Measurements from ENCODE around the gene OR10A2.

OR10A2 gene

GRCh38 chr11:6911378-6911777, 48.5 kb downstream of the OR10A2 start:
- Histone ChIP-seq H2BK120ac (ENCODE audit: insufficient read depth, low read length, poor library complexity) (no peak overlapping the region), H3K18ac (ENCODE audit: low read length) (no peak overlapping the region), H3K36me3 (ENCODE audit: control insufficient read depth in 1 of 2, insufficient read depth in 2 of 2, low read length in 2 of 2) (no peaks in the 10 kb centered on the region), H4K91ac (ENCODE audit: low read depth, low read length) (no peak overlapping the region), H2AK5ac (ENCODE audit: low read length) (no peak overlapping the region), H4K8ac (ENCODE audit: low read depth, low read length) (no peak overlapping the region), H3K27ac (ENCODE audit: low read depth, low read length) (no peak overlapping the region), H3K14ac (ENCODE audit: low read length) (no peak overlapping the region), H2AFZ (ENCODE audit: insufficient read depth, low read length, poor library complexity) (no peak overlapping the region), H3K4me1 (ENCODE audit: control insufficient read depth in 1 of 2, insufficient read depth in 2 of 2, low read length in 2 of 2) (no peaks in the 10 kb centered on the region), H3K23ac (ENCODE audit: low read length) (peak overlapping the region; percentile 67), H3K4me3 (ENCODE audit: low read depth, low read length) (no peak overlapping the region), H3K27me3 (ENCODE audit: insufficient read depth, low read length) (no peaks in the 10 kb centered on the region), H3K79me1 (ENCODE audit: low read length) (no peaks in the 10 kb centered on the region), H2BK5ac (ENCODE audit: low read depth, low read length, poor library complexity) (no peak overlapping the region), H4K12ac (ENCODE audit: low read depth, low read length) (no peak overlapping the region), H3K79me2 (ENCODE audit: control insufficient read depth, insufficient read depth, low read length, poor library complexity) (no peaks in the 10 kb centered on the region), H3K9ac (ENCODE audit: low read length) (no peak overlapping the region), H3K4me2 (ENCODE audit: low read length) (no peak overlapping the region), H2BK12ac (ENCODE audit: low read length) (no peak overlapping the region), H3K9me3 (ENCODE audit: insufficient read depth, low read depth, low read length) (no peaks in the 10 kb centered on the region), H3K4ac (ENCODE audit: low read depth, low read length) (no peak overlapping the region)
- WGBS (ENCODE audit: extremely low coverage, insufficient coverage, insufficient read length) = no CpG with 5 or more reads among the region's 3 CpGs
- no peak for DNase-seq

DNA sequence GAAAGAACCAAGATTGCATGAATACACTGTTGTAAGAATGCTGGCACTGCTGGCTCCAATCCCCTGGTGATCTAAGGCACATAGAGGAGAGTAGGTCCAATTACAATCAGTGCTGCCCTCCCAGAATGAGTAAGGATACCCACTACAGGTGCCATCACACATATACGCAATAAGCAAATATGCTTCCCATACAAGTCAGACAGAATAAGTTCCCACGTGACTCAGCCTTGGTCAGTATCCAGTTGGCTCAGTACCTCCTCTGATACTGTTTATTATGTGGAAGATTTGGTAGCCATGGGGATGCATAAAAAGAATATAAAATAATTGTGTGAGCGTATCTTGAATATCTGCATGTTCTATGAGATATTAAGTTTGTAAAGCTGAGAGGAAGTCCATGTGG, 49.1 kb downstream of the OR10A2 start:
- no peak overlapping the region for H2AFZ ChIP-seq (ENCODE audit: insufficient read depth, low read length, poor library complexity)

DNA sequence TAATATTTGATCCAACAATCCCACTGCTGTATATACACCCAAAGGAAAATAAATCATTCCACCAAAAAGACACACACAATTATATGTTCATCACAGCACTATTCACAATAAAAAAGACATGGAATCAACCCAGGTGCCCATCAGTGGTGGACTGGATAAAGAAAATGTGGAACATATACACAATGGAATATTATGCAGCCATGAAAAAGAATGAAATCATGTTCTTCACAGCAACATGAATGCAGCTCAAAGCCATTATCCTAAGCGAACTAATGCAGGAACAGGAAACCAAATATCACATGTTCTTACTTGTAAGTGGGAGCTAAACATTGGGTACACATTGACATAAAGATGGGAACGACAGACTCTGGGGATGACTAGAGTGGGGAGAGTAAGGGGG, 56.8 kb downstream of the OR10A2 start:
- no peak overlapping the region for H4K12ac ChIP-seq (ENCODE audit: low read depth, low read length)
- H2AK5ac ChIP-seq (ENCODE audit: low read length) = no peak overlapping the region
- H2BK5ac ChIP-seq (ENCODE audit: low read depth, low read length, poor library complexity) = no peak overlapping the region
- no peak overlapping the region for H4K91ac ChIP-seq (ENCODE audit: low read depth, low read length)
- no peaks in the 10 kb centered on the region for H3K9me3 ChIP-seq (ENCODE audit: insufficient read depth, low read depth, low read length)
- no peak overlapping the region for H4K8ac ChIP-seq (ENCODE audit: low read depth, low read length)
- H3K79me1 ChIP-seq (ENCODE audit: low read length) = no peaks in the 10 kb centered on the region
- WGBS (ENCODE audit: extremely low coverage, insufficient coverage, insufficient read length) = no CpG with 5 or more reads among the region's 2 CpGs
- no peak overlapping the region for H3K4me3 ChIP-seq (ENCODE audit: low read depth, low read length)
- H3K27ac ChIP-seq (ENCODE audit: low read depth, low read length) = no peak overlapping the region
- no peak overlapping the region for H3K4ac ChIP-seq (ENCODE audit: low read depth, low read length)
- no peak overlapping the region for H3K9ac ChIP-seq (ENCODE audit: low read length)
- no peak overlapping the region for H2AFZ ChIP-seq (ENCODE audit: insufficient read depth, low read length, poor library complexity)
- H2BK120ac ChIP-seq (ENCODE audit: insufficient read depth, low read length, poor library complexity) = no peak overlapping the region
- H3K23ac ChIP-seq (ENCODE audit: low read length) = no peak overlapping the region
- H3K79me2 ChIP-seq (ENCODE audit: control insufficient read depth, insufficient read depth, low read length, poor library complexity) = no peaks in the 10 kb centered on the region
- H3K18ac ChIP-seq (ENCODE audit: low read length) = no peak overlapping the region
- H3K4me2 ChIP-seq (ENCODE audit: low read length) = no peak overlapping the region
- H3K4me1 ChIP-seq (ENCODE audit: control insufficient read depth in 1 of 2, insufficient read depth in 2 of 2, low read length in 2 of 2) = no peaks in the 10 kb centered on the region
- H3K14ac ChIP-seq (ENCODE audit: low read length) = no peak overlapping the region
- H3K27me3 ChIP-seq (ENCODE audit: insufficient read depth, low read length) = no peaks in the 10 kb centered on the region
- no peak overlapping the region for H2BK12ac ChIP-seq (ENCODE audit: low read length)
- H3K36me3 ChIP-seq (ENCODE audit: control insufficient read depth in 1 of 2, insufficient read depth in 2 of 2, low read length in 2 of 2) = no peaks in the 10 kb centered on the region
- DNase-seq = no peak

More for the DNA sequence above, 49.1 kb downstream of the OR10A2 start:
- Histone ChIP-seq H3K14ac (ENCODE audit: low read length) (no peak overlapping the region), H3K18ac (ENCODE audit: low read length) (no peak overlapping the region), H4K12ac (ENCODE audit: low read depth, low read length) (no peak overlapping the region), H3K4me2 (ENCODE audit: low read length) (no peak overlapping the region), H3K27me3 (ENCODE audit: insufficient read depth, low read length) (no peaks in the 10 kb centered on the region), H2AK5ac (ENCODE audit: low read length) (no peak overlapping the region), H3K27ac (ENCODE audit: low read depth, low read length) (no peak overlapping the region), H3K9ac (ENCODE audit: low read length) (no peak overlapping the region), H3K36me3 (ENCODE audit: control insufficient read depth in 1 of 2, insufficient read depth in 2 of 2, low read length in 2 of 2) (no peaks in the 10 kb centered on the region), H3K79me1 (ENCODE audit: low read length) (no peaks in the 10 kb centered on the region), H3K23ac (ENCODE audit: low read length) (no peak overlapping the region), H2BK120ac (ENCODE audit: insufficient read depth, low read length, poor library complexity) (no peak overlapping the region), H3K4ac (ENCODE audit: low read depth, low read length) (no peak overlapping the region), H2BK12ac (ENCODE audit: low read length) (no peak overlapping the region), H3K9me3 (ENCODE audit: insufficient read depth, low read depth, low read length) (no peaks in the 10 kb centered on the region), H3K79me2 (ENCODE audit: control insufficient read depth, insufficient read depth, low read length, poor library complexity) (no peaks in the 10 kb centered on the region), H4K91ac (ENCODE audit: low read depth, low read length) (no peak overlapping the region), H2BK5ac (ENCODE audit: low read depth, low read length, poor library complexity) (no peak overlapping the region), H3K4me1 (ENCODE audit: control insufficient read depth in 1 of 2, insufficient read depth in 2 of 2, low read length in 2 of 2) (no peaks in the 10 kb centered on the region), H4K8ac (ENCODE audit: low read depth, low read length) (no peak overlapping the region), H3K4me3 (ENCODE audit: low read depth, low read length) (no peak overlapping the region)
- WGBS (ENCODE audit: extremely low coverage, insufficient coverage, insufficient read length) = 100% methylated on average over 1 of the region's 3 CpGs
- no peak for DNase-seq

GRCh38 chr11:6920702-6921101, 57.8 kb downstream of the OR10A2 start, which contains the start of gene OR2D3:
Gene OR2D3, plus strand, starts transcription at chr11:6921002. Its CDS starts 0 bp downstream, at chr11:6921002.
- no CpG with 5 or more reads among the region's 1 CpG for WGBS (ENCODE audit: extremely low coverage, insufficient coverage, insufficient read length)
- H4K12ac ChIP-seq (ENCODE audit: low read depth, low read length) = no peak within 1 kb of the TSS

More at GRCh38 chr11:6920702-6921101, 57.8 kb downstream of the OR10A2 start, which contains the start of gene OR2D3:
- no peaks in the 10 kb centered on the region for H3K79me1 ChIP-seq (ENCODE audit: low read length)
- H4K91ac ChIP-seq (ENCODE audit: low read depth, low read length) = no peak within 1 kb of the TSS
- H3K79me2 ChIP-seq (ENCODE audit: control insufficient read depth, insufficient read depth, low read length, poor library complexity) = no peaks in the 10 kb centered on the region
- no peak within 1 kb of the TSS for H4K8ac ChIP-seq (ENCODE audit: low read depth, low read length)
- no peak within 1 kb of the TSS for H2AFZ ChIP-seq (ENCODE audit: insufficient read depth, low read length, poor library complexity)
- H3K4me2 ChIP-seq (ENCODE audit: low read length) = no peak within 1 kb of the TSS
- H3K18ac ChIP-seq (ENCODE audit: low read length) = no peak within 1 kb of the TSS
- H3K27ac ChIP-seq (ENCODE audit: low read depth, low read length) = no peak within 1 kb of the TSS
- H2AK5ac ChIP-seq (ENCODE audit: low read length) = no peak within 1 kb of the TSS
- no peak within 1 kb of the TSS for H2BK120ac ChIP-seq (ENCODE audit: insufficient read depth, low read length, poor library complexity)
- H3K4me1 ChIP-seq (ENCODE audit: control insufficient read depth in 1 of 2, insufficient read depth in 2 of 2, low read length in 2 of 2) = no peaks in the 10 kb centered on the region
- H3K23ac ChIP-seq (ENCODE audit: low read length) = no peak within 1 kb of the TSS
- no peak within 1 kb of the TSS for H2BK12ac ChIP-seq (ENCODE audit: low read length)
- H2BK5ac ChIP-seq (ENCODE audit: low read depth, low read length, poor library complexity) = no peak within 1 kb of the TSS
- H3K27me3 ChIP-seq (ENCODE audit: insufficient read depth, low read length) = no peaks in the 10 kb centered on the region
- DNase-seq = no peak
- H3K4me3 ChIP-seq (ENCODE audit: low read depth, low read length) = peak within 1 kb of the TSS; percentile 52
- no peak within 1 kb of the TSS for H3K4ac ChIP-seq (ENCODE audit: low read depth, low read length)
- H3K36me3 ChIP-seq (ENCODE audit: control insufficient read depth in 1 of 2, insufficient read depth in 2 of 2, low read length in 2 of 2) = no peaks in the 10 kb centered on the region
- H3K14ac ChIP-seq (ENCODE audit: low read length) = no peak within 1 kb of the TSS
- H3K9me3 ChIP-seq (ENCODE audit: insufficient read depth, low read depth, low read length) = no peaks in the 10 kb centered on the region
- no peak within 1 kb of the TSS for H3K9ac ChIP-seq (ENCODE audit: low read length)

Data from trophoblast cell (in vitro differentiated cells and primary cell).